ENCODE measurements around the gene NCAM1. TPM values are rescaled to one million over a fixed set of nuclear protein-coding genes. Genes with fewer than 3 reads are reported as not detected.

NCAM1 gene
- total and polyA plus RNA-seq, 2 donors (not counting 1 experiment from before 2014, with no cell fraction given): 0.17 to 2.6 TPM

GRCh38 chr11:113275602-113276001, 314.4 kb downstream of the NCAM1 start:
- H3K36me3 ChIP-seq (ENCODE audit: control insufficient read depth, insufficient read depth, low read length): no peaks in the 10 kb centered on the region
- no peak overlapping the region for H2AFZ ChIP-seq (ENCODE audit: low read length)
- no peak for DNase-seq (ENCODE audit: low read depth in 2 of 2)
- H3K4me3 ChIP-seq (replicated peaks in 1 of 4; ENCODE audit: control extremely low read depth in 1 of 4, insufficient read depth in 1 of 4, low read depth in 3 of 4, low read length in 4 of 4): no peak overlapping the region
- no peaks in the 10 kb centered on the region for H3K79me2 ChIP-seq (ENCODE audit: control insufficient read depth, insufficient read depth, low read length)
- no peaks in the 10 kb centered on the region for H3K27me3 ChIP-seq (ENCODE audit: control insufficient read depth, insufficient read depth, low read length)
- H3K27ac ChIP-seq (ENCODE audit: insufficient read depth, low read length): no peak overlapping the region
- no peak overlapping the region for H3K9ac ChIP-seq (ENCODE audit: insufficient read depth, low read length)
- H3K4me2 ChIP-seq (ENCODE audit: extremely low read depth, insufficient read depth, low read length): no peak overlapping the region
- H3K4me1 ChIP-seq (ENCODE audit: control insufficient read depth, extremely low read depth, insufficient read depth, low read length): no peaks in the 10 kb centered on the region
- TF ChIP-seq CTCF (conservative IDR thresholded peaks at IDR 0.05 in 1 of 2, IDR thresholded peaks at IDR 0.05 in 1 of 2; ENCODE audit: low read depth in 1 of 2, low read length in 2 of 2): no peak
- no peak for TF ChIP-seq EZH2 (IDR thresholded peaks at IDR 0.05; ENCODE audit: low read length, missing control alignments)
- H3K9me3 ChIP-seq (ENCODE audit: control insufficient read depth, insufficient read depth, low read depth, low read length): no peaks in the 10 kb centered on the region
- H4K20me1 ChIP-seq (ENCODE audit: control insufficient read depth, extremely low read depth, insufficient read depth, low read length): no peaks in the 10 kb centered on the region

DNA sequence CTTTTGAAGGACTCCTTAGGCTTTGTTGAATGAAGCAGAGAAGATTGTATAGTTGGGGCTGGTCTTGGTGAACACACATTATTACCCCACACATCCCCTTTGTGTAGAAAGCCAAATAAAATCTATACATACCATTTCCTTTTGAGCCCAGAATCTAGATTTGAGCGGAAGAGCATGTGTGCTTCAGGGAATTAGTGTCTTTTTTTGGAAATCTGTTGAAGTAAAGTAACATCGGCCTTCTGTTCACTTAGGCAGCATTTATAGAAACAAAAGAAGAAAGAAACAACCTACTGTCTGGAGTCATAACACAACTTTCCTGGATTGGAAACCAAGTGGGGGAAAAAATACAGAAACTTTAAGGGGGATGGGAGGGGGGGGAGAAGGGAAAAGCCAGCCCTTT, 315.2 kb downstream of the NCAM1 start:
- DNase-seq (ENCODE audit: low read depth in 2 of 2): no peak
- Histone ChIP-seq H3K4me2 (ENCODE audit: extremely low read depth, insufficient read depth, low read length) (no peak overlapping the region), H3K4me1 (ENCODE audit: control insufficient read depth, extremely low read depth, insufficient read depth, low read length) (no peaks in the 10 kb centered on the region), H3K4me3 (replicated peaks in 1 of 4; ENCODE audit: control extremely low read depth in 1 of 4, insufficient read depth in 1 of 4, low read depth in 3 of 4, low read length in 4 of 4) (no peak overlapping the region), H3K36me3 (ENCODE audit: control insufficient read depth, insufficient read depth, low read length) (no peaks in the 10 kb centered on the region), H3K27me3 (ENCODE audit: control insufficient read depth, insufficient read depth, low read length) (no peaks in the 10 kb centered on the region), H4K20me1 (ENCODE audit: control insufficient read depth, extremely low read depth, insufficient read depth, low read length) (no peaks in the 10 kb centered on the region), H3K27ac (ENCODE audit: insufficient read depth, low read length) (no peak overlapping the region), H3K9ac (ENCODE audit: insufficient read depth, low read length) (no peak overlapping the region), H3K79me2 (ENCODE audit: control insufficient read depth, insufficient read depth, low read length) (no peaks in the 10 kb centered on the region), H2AFZ (ENCODE audit: low read length) (no peak overlapping the region), H3K9me3 (ENCODE audit: control insufficient read depth, insufficient read depth, low read depth, low read length) (no peaks in the 10 kb centered on the region)
- TF ChIP-seq CTCF (conservative IDR thresholded peaks at IDR 0.05 in 1 of 2, IDR thresholded peaks at IDR 0.05 in 1 of 2; ENCODE audit: low read depth in 1 of 2, low read length in 2 of 2) (no peak), EZH2 (IDR thresholded peaks at IDR 0.05; ENCODE audit: low read length, missing control alignments) (no peak)

- no peak for DNase-seq (ENCODE audit: low read depth in 2 of 2)
- Histone ChIP-seq H3K9ac (ENCODE audit: insufficient read depth, low read length) (no peak overlapping the region), H3K36me3 (ENCODE audit: control insufficient read depth, insufficient read depth, low read length) (no peaks in the 10 kb centered on the region), H3K4me1 (ENCODE audit: control insufficient read depth, extremely low read depth, insufficient read depth, low read length) (no peaks in the 10 kb centered on the region), H3K79me2 (ENCODE audit: control insufficient read depth, insufficient read depth, low read length) (no peaks in the 10 kb centered on the region), H3K4me2 (ENCODE audit: extremely low read depth, insufficient read depth, low read length) (no peak overlapping the region), H3K27ac (ENCODE audit: insufficient read depth, low read length) (no peak overlapping the region), H3K9me3 (ENCODE audit: control insufficient read depth, insufficient read depth, low read depth, low read length) (no peaks in the 10 kb centered on the region), H3K4me3 (replicated peaks in 1 of 4; ENCODE audit: control extremely low read depth in 1 of 4, insufficient read depth in 1 of 4, low read depth in 3 of 4, low read length in 4 of 4) (no peak overlapping the region), H2AFZ (ENCODE audit: low read length) (no peak overlapping the region), H4K20me1 (ENCODE audit: control insufficient read depth, extremely low read depth, insufficient read depth, low read length) (no peaks in the 10 kb centered on the region), H3K27me3 (ENCODE audit: control insufficient read depth, insufficient read depth, low read length) (no peaks in the 10 kb centered on the region)
- TF ChIP-seq EZH2 (IDR thresholded peaks at IDR 0.05; ENCODE audit: low read length, missing control alignments): no peak
- no peak for TF ChIP-seq CTCF (conservative IDR thresholded peaks at IDR 0.05 in 1 of 2, IDR thresholded peaks at IDR 0.05 in 1 of 2; ENCODE audit: low read depth in 1 of 2, low read length in 2 of 2)
These were observed 316.7 kb downstream of the NCAM1 start for GRCh38 chr11:113277907-113278306.

Measured in fibroblast of lung (primary cell).